HEK293T (cell line): ENCODE results near the gene SP7.

Source experiments
- CTBP1 ChIP-seq: fragments of 450-650 bp; IDR thresholded peaks from 2 replicates; pipeline ENCODE4 v1.6.1; 2016; ENCODE audit warnings: borderline replicate concordance
- ELF4 ChIP-seq: fragments of 450-650 bp; IDR thresholded peaks from 2 replicates; pipeline ENCODE4 v1.6.1; 2017; ENCODE audit warnings: antibody characterized with exemption
- FOXM1 ChIP-seq: fragments of 450-650 bp; IDR thresholded peaks from 2 replicates; pipeline ENCODE4 v1.6.1; 2017; ENCODE audit warnings: mild to moderate bottlenecking, borderline replicate concordance
- HDGF ChIP-seq: fragments of 450-650 bp; IDR thresholded peaks from 2 replicates; pipeline ENCODE4 v1.6.1; 2017; ENCODE audit warnings: antibody characterized with exemption, borderline replicate concordance
- SP1 ChIP-seq: fragments of 450-650 bp; IDR thresholded peaks from 2 replicates; pipeline ENCODE4 v1.6.1; 2017
- SUZ12 ChIP-seq: fragments of 450-650 bp; IDR thresholded peaks from 2 replicates; pipeline ENCODE4 v1.6.1; 2016; ENCODE audit warnings: mild to moderate bottlenecking

DNA sequence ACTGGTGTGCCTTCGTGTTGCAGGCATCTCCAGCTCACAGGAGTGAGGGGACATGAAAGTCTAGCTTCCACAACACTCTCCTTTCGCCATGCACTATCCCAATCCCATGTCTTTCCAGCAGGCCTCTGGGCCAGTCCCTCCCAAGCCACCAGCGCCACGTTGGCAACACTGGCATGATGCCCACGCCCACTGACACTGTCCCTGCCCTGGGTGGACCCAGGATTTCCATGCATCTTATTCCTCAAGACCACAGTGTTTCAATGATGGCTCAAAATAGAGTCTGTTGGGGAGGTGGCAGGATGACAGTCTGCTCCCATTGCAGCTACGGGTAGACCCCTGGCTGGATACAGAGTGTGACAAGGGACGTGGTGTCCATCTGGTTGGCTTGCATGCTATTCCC is 2.3 kb downstream of the SP7 start:
- TF ChIP-seq SUZ12 (no peak), SP1 (no peak), HDGF (no peak), FOXM1 (no peak), CTBP1 (no peak), ELF4 (no peak)
